ENCODE results near the gene CBLIF.

- TF ChIP-seq, protein P1, sequence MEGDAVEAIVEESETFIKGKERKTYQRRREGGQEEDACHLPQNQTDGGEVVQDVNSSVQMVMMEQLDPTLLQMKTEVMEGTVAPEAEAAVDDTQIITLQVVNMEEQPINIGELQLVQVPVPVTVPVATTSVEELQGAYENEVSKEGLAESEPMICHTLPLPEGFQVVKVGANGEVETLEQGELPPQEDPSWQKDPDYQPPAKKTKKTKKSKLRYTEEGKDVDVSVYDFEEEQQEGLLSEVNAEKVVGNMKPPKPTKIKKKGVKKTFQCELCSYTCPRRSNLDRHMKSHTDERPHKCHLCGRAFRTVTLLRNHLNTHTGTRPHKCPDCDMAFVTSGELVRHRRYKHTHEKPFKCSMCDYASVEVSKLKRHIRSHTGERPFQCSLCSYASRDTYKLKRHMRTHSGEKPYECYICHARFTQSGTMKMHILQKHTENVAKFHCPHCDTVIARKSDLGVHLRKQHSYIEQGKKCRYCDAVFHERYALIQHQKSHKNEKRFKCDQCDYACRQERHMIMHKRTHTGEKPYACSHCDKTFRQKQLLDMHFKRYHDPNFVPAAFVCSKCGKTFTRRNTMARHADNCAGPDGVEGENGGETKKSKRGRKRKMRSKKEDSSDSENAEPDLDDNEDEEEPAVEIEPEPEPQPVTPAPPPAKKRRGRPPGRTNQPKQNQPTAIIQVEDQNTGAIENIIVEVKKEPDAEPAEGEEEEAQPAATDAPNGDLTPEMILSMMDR (IDR thresholded peaks at IDR 0.05; ENCODE audit: borderline replicate concordance, extremely low read depth, low read length, poor library complexity, severe bottlenecking): no peak
- no peak for TF ChIP-seq EZH2 (IDR thresholded peaks at IDR 0.05; ENCODE audit: borderline replicate concordance, low read depth, low read length, severe bottlenecking)
Observed at GRCh38 chr11:59862252-59862651, 17.0 kb upstream of the CBLIF start.

Data from DND-41 (cell line).